ENCODE results near the gene DGCR6. TPM values are rescaled to one million over a fixed set of nuclear protein-coding genes. Genes with fewer than 3 reads are reported as not detected.
"Not testable (repeated sequence)": the region's sequence is repeated elsewhere in the genome, so short reads cannot be mapped to it uniquely, and the experiment has no call there.

The DGCR6 gene
- total RNA-seq, 1 experiment from 2014 or later = 0.63 TPM

- H3F3A ChIP-seq (ENCODE audit: insufficient read depth, low read depth); H3K36me3 ChIP-seq (ENCODE audit: low read depth); H3K27me3 ChIP-seq (ENCODE audit: insufficient read depth, low read depth); intact Hi-C loops (cut with micrococcal nuclease; ENCODE audit: unreplicated experiment); BruUV-seq (replicated peaks); H3K27ac ChIP-seq; H3K79me2 ChIP-seq (ENCODE audit: low read depth); H3K9me2 ChIP-seq (ENCODE audit: insufficient read depth); H3K4me3 ChIP-seq; H4K20me1 ChIP-seq (ENCODE audit: insufficient read depth); CTCF ChIA-PET; H3K4me1 ChIP-seq (replicated peaks; ENCODE audit: insufficient read depth); DNase-seq; POLR2A ChIA-PET (ENCODE audit: unreplicated experiment); H3K9me3 ChIP-seq (ENCODE audit: insufficient read depth, low read depth); H2AFZ ChIP-seq; H3K4me2 ChIP-seq: not testable (repeated sequence)
Measured at GRCh38 chr22:18917818-18918217, 11.7 kb downstream of the DGCR6 start.

- H2AFZ ChIP-seq; CTCF ChIA-PET; H3K4me1 ChIP-seq (replicated peaks; ENCODE audit: insufficient read depth); H3K4me2 ChIP-seq; H3K9me3 ChIP-seq (ENCODE audit: insufficient read depth, low read depth); H3K9me2 ChIP-seq (ENCODE audit: insufficient read depth); H3K27me3 ChIP-seq (ENCODE audit: insufficient read depth, low read depth); BruUV-seq (replicated peaks); DNase-seq; H3K36me3 ChIP-seq (ENCODE audit: low read depth); H3F3A ChIP-seq (ENCODE audit: insufficient read depth, low read depth); H3K4me3 ChIP-seq; H3K27ac ChIP-seq; intact Hi-C loops (cut with micrococcal nuclease; ENCODE audit: unreplicated experiment); H4K20me1 ChIP-seq (ENCODE audit: insufficient read depth); H3K79me2 ChIP-seq (ENCODE audit: low read depth); POLR2A ChIA-PET (ENCODE audit: unreplicated experiment): not testable (repeated sequence)
Measured at GRCh38 chr22:18920257-18920902, 14.3 kb downstream of the DGCR6 start.

- Histone ChIP-seq H4K20me1 (ENCODE audit: insufficient read depth) (no peaks in the 10 kb centered on the region), H3K27me3 (ENCODE audit: insufficient read depth, low read depth) (no peaks in the 10 kb centered on the region), H3K9me2 (ENCODE audit: insufficient read depth) (no peaks in the 10 kb centered on the region), H3K4me1 (replicated peaks; ENCODE audit: insufficient read depth) (no peaks in the 10 kb centered on the region), H2AFZ (no peak overlapping the region), H3K4me2 (no peak overlapping the region), H3K27ac (no peak overlapping the region), H3K4me3 (no peak overlapping the region), H3K79me2 (ENCODE audit: low read depth) (no peaks in the 10 kb centered on the region), H3K36me3 (ENCODE audit: low read depth) (no peaks in the 10 kb centered on the region), H3F3A (ENCODE audit: insufficient read depth, low read depth) (no peaks in the 10 kb centered on the region), H3K9me3 (ENCODE audit: insufficient read depth, low read depth) (no peaks in the 10 kb centered on the region)
- ChIA-PET CTCF (no interaction called here), POLR2A (ENCODE audit: unreplicated experiment) (no interaction called here)
- BruUV-seq (replicated peaks) = no TSS peak
- DNase-seq = no peak
- TF ChIP-seq CTCF (conservative IDR thresholded peaks at IDR 0.05) (no peak), EZH2 (IDR thresholded peaks at IDR 0.05; ENCODE audit: low read depth) (no peak)
- intact Hi-C loops (cut with micrococcal nuclease; ENCODE audit: unreplicated experiment) = no loop called here
Measured at GRCh38 chr22:18925368-18926064, 19.4 kb downstream of the DGCR6 start.

- no peak for TF ChIP-seq EZH2 (IDR thresholded peaks at IDR 0.05; ENCODE audit: low read depth)
- no peak for TF ChIP-seq CTCF (conservative IDR thresholded peaks at IDR 0.05)
- intact Hi-C loops (cut with micrococcal nuclease; ENCODE audit: unreplicated experiment) = no loop called here
- H3K4me1 ChIP-seq (replicated peaks; ENCODE audit: insufficient read depth) = no peaks in the 10 kb centered on the region
- H3K4me2 ChIP-seq = no peak overlapping the region
- H3K9me2 ChIP-seq (ENCODE audit: insufficient read depth) = no peaks in the 10 kb centered on the region
- no peak overlapping the region for H2AFZ ChIP-seq
- ChIA-PET CTCF (no interaction called here), POLR2A (ENCODE audit: unreplicated experiment) (no interaction called here)
- no peaks in the 10 kb centered on the region for H3K36me3 ChIP-seq (ENCODE audit: low read depth)
- H3F3A ChIP-seq (ENCODE audit: insufficient read depth, low read depth) = no peaks in the 10 kb centered on the region
- no peak for DNase-seq
- H3K79me2 ChIP-seq (ENCODE audit: low read depth) = no peaks in the 10 kb centered on the region
- no TSS peak for BruUV-seq (replicated peaks)
- no peaks in the 10 kb centered on the region for H3K9me3 ChIP-seq (ENCODE audit: insufficient read depth, low read depth)
- no peaks in the 10 kb centered on the region for H4K20me1 ChIP-seq (ENCODE audit: insufficient read depth)
- H3K27ac ChIP-seq = no peak overlapping the region
- H3K4me3 ChIP-seq = no peak overlapping the region
- no peaks in the 10 kb centered on the region for H3K27me3 ChIP-seq (ENCODE audit: insufficient read depth, low read depth)
Measured at GRCh38 chr22:18927020-18927419, 20.9 kb downstream of the DGCR6 start.

All from PC-9 (cell line).